Gastroesophageal sphincter (tissue), 3 donors: ENCODE measurements around the gene MTCL1.

Experiments used
- CTCF ChIP-seq, 4 experiments: fragments of 200-600 bp in 2 of 4; fragments of 450-650 bp in 2 of 4; sonication (generic) in 1 of 4; IDR thresholded peaks; one replicate each; pipeline ENCODE4 v1.5.1; 2017 to 2019; ENCODE audit warnings: antibody characterized with exemption in 4 of 4, mild to moderate bottlenecking in 2 of 4, moderate library complexity in 2 of 4
- EP300 ChIP-seq: sonication (generic); formaldehyde crosslinking; IDR thresholded peaks from one replicate; pipeline ENCODE4 v1.6.1; 2017; ENCODE audit warnings: antibody characterized with exemption, mild to moderate bottlenecking
- POLR2A ChIP-seq, 2 donors: fragments of 450-650 bp; IDR thresholded peaks; one replicate each; pipeline ENCODE4 v1.6.1; 2017; ENCODE audit warnings: antibody characterized with exemption in 2 of 2, mild to moderate bottlenecking in 2 of 2, moderate library complexity in 1 of 2
- POLR2AphosphoS5 ChIP-seq: sonication (generic); formaldehyde crosslinking; IDR thresholded peaks from one replicate; pipeline ENCODE4 v1.6.1; 2017; ENCODE audit warnings: antibody characterized with exemption

- TF ChIP-seq CTCF (IDR thresholded peaks at IDR 0.05) (no peak), POLR2AphosphoS5 (no peak), POLR2A (IDR thresholded peaks at IDR 0.05) (no peak), EP300 (no peak)
Measured at GRCh38 chr18:8810157-8810556, 104.8 kb downstream of the MTCL1 start.
